WTC11 (cell line): ENCODE measurements around the gene HRAS. TPM values are rescaled to one million over a fixed set of nuclear protein-coding genes. Genes with fewer than 3 reads are reported as not detected.

Experiments used
- ATAC-seq: fragments of 200-7000 bp; cut with Tn5 transposase; 2 replicates; pipeline ENCODE4 v1.10.0; 2021; ENCODE audit warnings: mild to moderate bottlenecking, moderate library complexity
- CTCF ChIA-PET: fragments of 300-600 bp; sonication (Branson Sonifier 250); formaldehyde crosslinking; loops from one replicate; lab custom pipeline; 2021; ENCODE audit warnings: antibody characterized with exemption; lab: Charles Lee
- POLR2A ChIA-PET: fragments of 350-600 bp; sonication (Branson Sonifier 250); formaldehyde crosslinking; loops from one replicate; lab custom pipeline; 2021; ENCODE audit warnings: antibody characterized with exemption; lab: Charles Lee
- DNase-seq: peaks from one replicate; pipeline ENCODE4 v3.0.0; 2021; ENCODE audit warnings: low spot score
- H3K27ac Mint-ChIP-seq: 2 replicates; pipeline ENCODE4 v1.8.0; 2021; ENCODE audit warnings: mixed read lengths
- H3K27me3 Mint-ChIP-seq: 2 replicates; pipeline ENCODE4 v1.8.0; 2021; ENCODE audit warnings: low read depth, mild to moderate bottlenecking, moderate library complexity, mixed read lengths
- H3K36me3 Mint-ChIP-seq: 2 replicates; pipeline ENCODE4 v1.8.0; 2021; ENCODE audit warnings: mixed read lengths
- H3K4me1 Mint-ChIP-seq: 2 replicates; pipeline ENCODE4 v1.8.0; 2022; ENCODE audit warnings: mixed read lengths
- H3K4me3 Mint-ChIP-seq: 2 replicates; pipeline ENCODE4 v1.8.0; 2021; ENCODE audit warnings: mild to moderate bottlenecking, moderate library complexity, mixed read lengths
- H3K9me3 Mint-ChIP-seq: 2 replicates; pipeline ENCODE4 v1.8.0; 2021; ENCODE audit warnings: mixed read lengths
- ESRRA ChIP-seq: sonication (generic); formaldehyde crosslinking; IDR thresholded peaks from 2 replicates; pipeline ENCODE4 v1.8.1; 2022; ENCODE audit warnings: mild to moderate bottlenecking, missing genetic modification reagents, borderline replicate concordance
- GRHL2 ChIP-seq: fragments of 250-450 bp; sonication (Bioruptor Pico); IDR thresholded peaks from 2 replicates; pipeline ENCODE4 v1.8.0; 2022; ENCODE audit warnings: mild to moderate bottlenecking, moderate library complexity; ENCODE audit not compliant: insufficient replicate concordance, severe bottlenecking
- IRF2 ChIP-seq: sonication (generic); formaldehyde crosslinking; IDR thresholded peaks from 2 replicates; pipeline ENCODE4 v1.8.0; 2022; ENCODE audit warnings: low read depth, missing genetic modification reagents, borderline replicate concordance
- JUN ChIP-seq: sonication (generic); formaldehyde crosslinking; IDR thresholded peaks from 2 replicates; pipeline ENCODE4 v1.8.0; 2023; ENCODE audit warnings: mild to moderate bottlenecking, missing genetic modification reagents
- MXD4 ChIP-seq: fragments of 250-450 bp; sonication (Bioruptor Pico); IDR thresholded peaks from 2 replicates; pipeline ENCODE4 v1.8.0; 2021; ENCODE audit warnings: mild to moderate bottlenecking, moderate library complexity, borderline replicate concordance
- NR1H2 ChIP-seq: sonication (generic); formaldehyde crosslinking; IDR thresholded peaks from 2 replicates; pipeline ENCODE4 v1.9.0; 2021; ENCODE audit warnings: mild to moderate bottlenecking, moderate library complexity, missing genetic modification reagents
- RORB ChIP-seq: fragments of 250-450 bp; sonication (Bioruptor Pico); IDR thresholded peaks from 2 replicates; pipeline ENCODE4 v1.9.0; 2021; ENCODE audit warnings: mild to moderate bottlenecking
- SMAD4 ChIP-seq: sonication (generic); formaldehyde crosslinking; IDR thresholded peaks from 2 replicates; pipeline ENCODE4 v1.8.0; 2022; ENCODE audit warnings: mild to moderate bottlenecking, missing genetic modification reagents
- ZNF219 ChIP-seq: sonication (generic); formaldehyde crosslinking; IDR thresholded peaks from 2 replicates; pipeline ENCODE4 v1.8.0; 2023; ENCODE audit warnings: missing genetic modification reagents, mild to moderate bottlenecking, borderline replicate concordance
- ZNF263 ChIP-seq: sonication (generic); formaldehyde crosslinking; IDR thresholded peaks from 2 replicates; pipeline ENCODE4 v1.8.1; 2022; ENCODE audit warnings: low read depth, mild to moderate bottlenecking, moderate library complexity, missing genetic modification reagents
- ZNF423 ChIP-seq: fragments of 250-450 bp; sonication (Bioruptor Pico); IDR thresholded peaks from 2 replicates; pipeline ENCODE4 v2.1.2; 2022; ENCODE audit warnings: mild to moderate bottlenecking, moderate library complexity
- total RNA-seq: library from RNA; stranded (reverse); gene quantifications from 3 replicates; pipeline ENCODE4 v1.2.3, GENCODE V29; 2021
- TF ChIP-seq, protein P1 (sequence below): fragments of 250-450 bp; sonication (Bioruptor Pico); IDR thresholded peaks from 2 replicates; pipeline ENCODE4 v2.1.2; 2022; ENCODE audit warnings: mild to moderate bottlenecking, moderate library complexity
- TF ChIP-seq, protein P2 (sequence below): sonication (generic); formaldehyde crosslinking; IDR thresholded peaks from 2 replicates; pipeline ENCODE4 v1.8.1; 2023; ENCODE audit warnings: mild to moderate bottlenecking, missing genetic modification reagents
- TF ChIP-seq, protein P3 (sequence below): fragments of 250-450 bp; sonication (Bioruptor Pico); IDR thresholded peaks from 2 replicates; pipeline ENCODE4 v1.9.0; 2021; ENCODE audit warnings: mild to moderate bottlenecking, borderline replicate concordance
- TF ChIP-seq, protein P4 (sequence below): sonication (generic); formaldehyde crosslinking; IDR thresholded peaks from 2 replicates; pipeline ENCODE4 v1.8.0; 2023; ENCODE audit warnings: missing genetic modification reagents
- TF ChIP-seq, protein P5 (sequence below): fragments of 250-450 bp; sonication (Bioruptor Pico); IDR thresholded peaks from 2 replicates; pipeline ENCODE4 v1.9.0; 2021; ENCODE audit warnings: mild to moderate bottlenecking
- TF ChIP-seq, protein P6 (sequence below): fragments of 250-450 bp; sonication (Bioruptor Pico); conservative IDR thresholded peaks from 2 replicates; pipeline ENCODE4 v1.9.0; 2021; ENCODE audit warnings: mild to moderate bottlenecking
- TF ChIP-seq, protein P7 (sequence below): fragments of 250-450 bp; sonication (Bioruptor Pico); IDR thresholded peaks from 2 replicates; pipeline ENCODE4 v1.8.0; 2021; ENCODE audit warnings: mild to moderate bottlenecking

HRAS gene
- total RNA-seq, 1 experiment from 2014 or later, result 62.4 TPM

DNA sequence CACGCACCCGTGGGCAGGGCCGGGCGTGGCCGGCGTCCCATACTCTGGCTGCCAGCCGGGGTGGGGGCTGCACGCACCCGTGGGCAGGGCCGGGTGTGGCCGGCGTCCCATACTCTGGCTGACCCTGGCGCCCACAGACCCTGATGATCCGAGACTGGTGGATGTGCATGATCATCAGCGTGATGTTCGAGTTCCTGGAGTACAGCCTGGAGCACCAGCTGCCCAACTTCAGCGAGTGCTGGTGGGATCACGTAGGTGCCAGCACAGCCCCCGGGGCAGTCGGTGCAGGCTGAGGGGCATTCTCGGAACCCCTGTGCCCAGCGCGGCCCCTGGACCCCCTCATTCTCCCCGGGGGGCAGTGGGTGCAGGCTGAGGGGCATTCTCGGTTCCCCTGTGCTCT is 47.3 kb downstream of the HRAS start:
- no peak for ATAC-seq

DNA sequence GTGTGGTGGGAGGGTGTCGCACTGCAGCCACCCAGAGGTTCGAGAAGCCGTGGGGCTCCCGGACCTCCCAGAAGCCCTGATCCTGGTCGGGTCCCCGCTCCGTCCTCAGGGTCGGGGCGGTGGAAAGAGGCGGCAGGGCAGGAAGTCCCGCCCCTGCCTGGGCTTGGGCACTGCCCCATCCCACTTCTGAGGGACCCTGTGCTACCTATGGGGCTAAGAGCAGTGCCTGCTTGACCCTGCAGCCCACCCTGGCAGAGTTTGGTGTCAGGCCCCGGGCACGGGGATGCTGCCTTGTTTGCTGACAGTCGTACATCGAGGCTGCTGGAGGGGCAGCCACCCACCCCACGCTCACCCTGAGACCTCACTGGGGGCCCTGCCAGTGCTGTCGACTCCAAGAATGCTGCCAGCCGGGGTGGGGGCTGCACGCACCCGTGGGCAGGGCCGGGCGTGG is 47.8 kb downstream of the HRAS start:
- no peaks in the 10 kb centered on the region for H3K4me1 Mint-ChIP-seq
- H3K36me3 Mint-ChIP-seq, result peaks cover 19% of the 10 kb centered on the region
- DNase-seq (no peak), ATAC-seq (no peak)
- H3K27me3 Mint-ChIP-seq, result no peaks in the 10 kb centered on the region
- CTCF ChIA-PET, result no interaction called here
- H3K4me3 Mint-ChIP-seq, result no peak overlapping the region
- POLR2A ChIA-PET, result no interaction called here
- H3K9me3 Mint-ChIP-seq, result peaks cover 4% of the 10 kb centered on the region
- no peak overlapping the region for H3K27ac Mint-ChIP-seq
- TF ChIP-seq, protein P1, sequence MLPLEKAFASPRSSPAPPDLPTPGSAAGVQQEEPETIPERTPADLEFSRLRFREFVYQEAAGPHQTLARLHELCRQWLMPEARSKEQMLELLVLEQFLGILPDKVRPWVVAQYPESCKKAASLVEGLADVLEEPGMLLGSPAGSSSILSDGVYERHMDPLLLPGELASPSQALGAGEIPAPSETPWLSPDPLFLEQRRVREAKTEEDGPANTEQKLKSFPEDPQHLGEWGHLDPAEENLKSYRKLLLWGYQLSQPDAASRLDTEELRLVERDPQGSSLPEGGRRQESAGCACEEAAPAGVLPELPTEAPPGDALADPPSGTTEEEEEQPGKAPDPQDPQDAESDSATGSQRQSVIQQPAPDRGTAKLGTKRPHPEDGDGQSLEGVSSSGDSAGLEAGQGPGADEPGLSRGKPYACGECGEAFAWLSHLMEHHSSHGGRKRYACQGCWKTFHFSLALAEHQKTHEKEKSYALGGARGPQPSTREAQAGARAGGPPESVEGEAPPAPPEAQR, result no peak
- TF ChIP-seq ZNF219 (no peak), SMAD4 (CRISPR knock-in tag) (no peak), RORB (no peak)
- TF ChIP-seq, protein P2, sequence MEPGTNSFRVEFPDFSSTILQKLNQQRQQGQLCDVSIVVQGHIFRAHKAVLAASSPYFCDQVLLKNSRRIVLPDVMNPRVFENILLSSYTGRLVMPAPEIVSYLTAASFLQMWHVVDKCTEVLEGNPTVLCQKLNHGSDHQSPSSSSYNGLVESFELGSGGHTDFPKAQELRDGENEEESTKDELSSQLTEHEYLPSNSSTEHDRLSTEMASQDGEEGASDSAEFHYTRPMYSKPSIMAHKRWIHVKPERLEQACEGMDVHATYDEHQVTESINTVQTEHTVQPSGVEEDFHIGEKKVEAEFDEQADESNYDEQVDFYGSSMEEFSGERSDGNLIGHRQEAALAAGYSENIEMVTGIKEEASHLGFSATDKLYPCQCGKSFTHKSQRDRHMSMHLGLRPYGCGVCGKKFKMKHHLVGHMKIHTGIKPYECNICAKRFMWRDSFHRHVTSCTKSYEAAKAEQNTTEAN (CRISPR knock-in tag), result no peak
- TF ChIP-seq, protein P3, sequence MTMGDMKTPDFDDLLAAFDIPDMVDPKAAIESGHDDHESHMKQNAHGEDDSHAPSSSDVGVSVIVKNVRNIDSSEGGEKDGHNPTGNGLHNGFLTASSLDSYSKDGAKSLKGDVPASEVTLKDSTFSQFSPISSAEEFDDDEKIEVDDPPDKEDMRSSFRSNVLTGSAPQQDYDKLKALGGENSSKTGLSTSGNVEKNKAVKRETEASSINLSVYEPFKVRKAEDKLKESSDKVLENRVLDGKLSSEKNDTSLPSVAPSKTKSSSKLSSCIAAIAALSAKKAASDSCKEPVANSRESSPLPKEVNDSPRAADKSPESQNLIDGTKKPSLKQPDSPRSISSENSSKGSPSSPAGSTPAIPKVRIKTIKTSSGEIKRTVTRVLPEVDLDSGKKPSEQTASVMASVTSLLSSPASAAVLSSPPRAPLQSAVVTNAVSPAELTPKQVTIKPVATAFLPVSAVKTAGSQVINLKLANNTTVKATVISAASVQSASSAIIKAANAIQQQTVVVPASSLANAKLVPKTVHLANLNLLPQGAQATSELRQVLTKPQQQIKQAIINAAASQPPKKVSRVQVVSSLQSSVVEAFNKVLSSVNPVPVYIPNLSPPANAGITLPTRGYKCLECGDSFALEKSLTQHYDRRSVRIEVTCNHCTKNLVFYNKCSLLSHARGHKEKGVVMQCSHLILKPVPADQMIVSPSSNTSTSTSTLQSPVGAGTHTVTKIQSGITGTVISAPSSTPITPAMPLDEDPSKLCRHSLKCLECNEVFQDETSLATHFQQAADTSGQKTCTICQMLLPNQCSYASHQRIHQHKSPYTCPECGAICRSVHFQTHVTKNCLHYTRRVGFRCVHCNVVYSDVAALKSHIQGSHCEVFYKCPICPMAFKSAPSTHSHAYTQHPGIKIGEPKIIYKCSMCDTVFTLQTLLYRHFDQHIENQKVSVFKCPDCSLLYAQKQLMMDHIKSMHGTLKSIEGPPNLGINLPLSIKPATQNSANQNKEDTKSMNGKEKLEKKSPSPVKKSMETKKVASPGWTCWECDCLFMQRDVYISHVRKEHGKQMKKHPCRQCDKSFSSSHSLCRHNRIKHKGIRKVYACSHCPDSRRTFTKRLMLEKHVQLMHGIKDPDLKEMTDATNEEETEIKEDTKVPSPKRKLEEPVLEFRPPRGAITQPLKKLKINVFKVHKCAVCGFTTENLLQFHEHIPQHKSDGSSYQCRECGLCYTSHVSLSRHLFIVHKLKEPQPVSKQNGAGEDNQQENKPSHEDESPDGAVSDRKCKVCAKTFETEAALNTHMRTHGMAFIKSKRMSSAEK, result no peak

More for the DNA sequence above, 47.3 kb downstream of the HRAS start:
- H3K36me3 Mint-ChIP-seq, result peaks cover 19% of the 10 kb centered on the region
- no peaks in the 10 kb centered on the region for H3K27me3 Mint-ChIP-seq
- no peak overlapping the region for H3K4me3 Mint-ChIP-seq
- peaks cover 4% of the 10 kb centered on the region for H3K9me3 Mint-ChIP-seq
- no peak for DNase-seq
- TF ChIP-seq, protein P4, sequence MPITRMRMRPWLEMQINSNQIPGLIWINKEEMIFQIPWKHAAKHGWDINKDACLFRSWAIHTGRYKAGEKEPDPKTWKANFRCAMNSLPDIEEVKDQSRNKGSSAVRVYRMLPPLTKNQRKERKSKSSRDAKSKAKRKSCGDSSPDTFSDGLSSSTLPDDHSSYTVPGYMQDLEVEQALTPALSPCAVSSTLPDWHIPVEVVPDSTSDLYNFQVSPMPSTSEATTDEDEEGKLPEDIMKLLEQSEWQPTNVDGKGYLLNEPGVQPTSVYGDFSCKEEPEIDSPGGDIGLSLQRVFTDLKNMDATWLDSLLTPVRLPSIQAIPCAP (CRISPR knock-in tag), result no peak
- TF ChIP-seq, protein P3, result no peak
- no peak for TF ChIP-seq ZNF219
- no peak for TF ChIP-seq IRF2 (CRISPR knock-in tag)
- TF ChIP-seq ZNF423, result no peak
- TF ChIP-seq, protein P5, sequence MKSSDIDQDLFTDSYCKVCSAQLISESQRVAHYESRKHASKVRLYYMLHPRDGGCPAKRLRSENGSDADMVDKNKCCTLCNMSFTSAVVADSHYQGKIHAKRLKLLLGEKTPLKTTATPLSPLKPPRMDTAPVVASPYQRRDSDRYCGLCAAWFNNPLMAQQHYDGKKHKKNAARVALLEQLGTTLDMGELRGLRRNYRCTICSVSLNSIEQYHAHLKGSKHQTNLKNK (CRISPR knock-in tag), result no peak
- TF ChIP-seq, protein P6, sequence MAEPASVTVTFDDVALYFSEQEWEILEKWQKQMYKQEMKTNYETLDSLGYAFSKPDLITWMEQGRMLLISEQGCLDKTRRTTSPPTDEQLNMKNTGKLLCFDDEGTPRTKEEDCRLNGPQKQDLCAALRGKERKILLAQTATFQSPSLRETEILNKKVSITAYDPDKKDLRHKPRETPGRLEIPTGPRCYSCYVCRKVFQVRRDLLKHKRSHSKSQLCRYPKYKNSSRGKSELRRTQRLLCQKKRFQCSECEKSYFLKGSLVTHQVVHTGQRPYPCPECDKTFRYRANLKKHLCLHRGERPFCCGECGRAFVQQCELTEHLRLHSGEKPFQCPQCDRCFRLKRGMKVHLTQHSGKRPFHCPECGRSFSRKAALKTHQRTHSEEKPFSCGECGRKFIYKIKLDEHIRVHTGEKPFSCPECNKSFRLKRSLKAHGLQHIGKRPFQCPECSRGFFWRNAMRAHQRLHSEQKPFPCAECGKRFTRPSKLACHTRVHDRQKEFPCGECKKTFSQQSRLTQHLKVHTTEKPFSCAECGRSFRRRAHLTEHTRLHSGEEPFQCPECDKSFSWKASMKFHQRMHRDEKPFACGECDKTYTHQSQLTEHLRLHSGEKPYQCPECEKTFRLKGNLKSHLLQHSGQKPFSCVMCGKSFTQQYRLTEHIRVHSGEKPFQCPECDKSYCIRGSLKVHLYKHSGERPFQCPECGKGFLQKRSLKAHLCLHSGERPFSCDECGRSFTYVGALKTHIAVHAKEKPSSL (CRISPR knock-in tag), result no peak
- TF ChIP-seq ESRRA (CRISPR knock-in tag), result no peak
- TF ChIP-seq, protein P7, sequence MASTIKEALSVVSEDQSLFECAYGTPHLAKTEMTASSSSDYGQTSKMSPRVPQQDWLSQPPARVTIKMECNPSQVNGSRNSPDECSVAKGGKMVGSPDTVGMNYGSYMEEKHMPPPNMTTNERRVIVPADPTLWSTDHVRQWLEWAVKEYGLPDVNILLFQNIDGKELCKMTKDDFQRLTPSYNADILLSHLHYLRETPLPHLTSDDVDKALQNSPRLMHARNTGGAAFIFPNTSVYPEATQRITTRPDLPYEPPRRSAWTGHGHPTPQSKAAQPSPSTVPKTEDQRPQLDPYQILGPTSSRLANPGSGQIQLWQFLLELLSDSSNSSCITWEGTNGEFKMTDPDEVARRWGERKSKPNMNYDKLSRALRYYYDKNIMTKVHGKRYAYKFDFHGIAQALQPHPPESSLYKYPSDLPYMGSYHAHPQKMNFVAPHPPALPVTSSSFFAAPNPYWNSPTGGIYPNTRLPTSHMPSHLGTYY (CRISPR knock-in tag), result no peak
- TF ChIP-seq MXD4 (CRISPR knock-in tag), result no peak
- TF ChIP-seq GRHL2 (CRISPR knock-in tag), result no peak
- TF ChIP-seq NR1H2 (CRISPR knock-in tag), result no peak
- no peak for TF ChIP-seq JUN (CRISPR knock-in tag)
- no peak for TF ChIP-seq ZNF263 (CRISPR knock-in tag)
- CTCF ChIA-PET, result no interaction called here
- H3K27ac Mint-ChIP-seq, result no peak overlapping the region
- POLR2A ChIA-PET, result no interaction called here
- H3K4me1 Mint-ChIP-seq, result no peaks in the 10 kb centered on the region
